Measurements from ENCODE around the gene PARD3. TPM values are rescaled to one million over a fixed set of nuclear protein-coding genes. Genes with fewer than 3 reads are reported as not detected.
A peak's percentile ranks its signal among the peaks of the same experiment; 100 is the strongest.
"Not testable (repeated sequence)": the region's sequence is repeated elsewhere in the genome, so short reads cannot be mapped to it uniquely, and the experiment has no call there.

Gene PARD3
- total RNA-seq, 1 donor from 2014 or later = 39.6 TPM

- no peak for DNase-seq (ENCODE audit: low spot score)
Observed at GRCh38 chr10:34715511-34716187, 99.4 kb downstream of the PARD3 start.

- DNase-seq (ENCODE audit: low spot score) = no peak
Observed at GRCh38 chr10:34713875-34714274, 101.2 kb downstream of the PARD3 start.

- no peak for DNase-seq (ENCODE audit: low spot score)
Observed at GRCh38 chr10:34711500-34711899, 103.6 kb downstream of the PARD3 start.

- DNase-seq (ENCODE audit: low spot score) = no peak
Observed at GRCh38 chr10:34710391-34710751, 104.7 kb downstream of the PARD3 start.

- no peak for DNase-seq (ENCODE audit: low spot score)
Observed at GRCh38 chr10:34709637-34710390, 105.3 kb downstream of the PARD3 start.

GRCh38 chr10:34707656-34708055, 107.4 kb downstream of the PARD3 start:
- DNase-seq (ENCODE audit: low spot score) = no peak

- DNase-seq (ENCODE audit: low spot score) = not testable (repeated sequence)
Observed at GRCh38 chr10:34706992-34707391, 108.1 kb downstream of the PARD3 start.

- DNase-seq (ENCODE audit: low spot score) = no peak
Observed at GRCh38 chr10:34706147-34706546, 108.9 kb downstream of the PARD3 start.

GRCh38 chr10:34705563-34705962, 109.5 kb downstream of the PARD3 start:
- no peak for DNase-seq (ENCODE audit: low spot score)

GRCh38 chr10:34704526-34705184, 110.4 kb downstream of the PARD3 start:
- DNase-seq (ENCODE audit: low spot score) = no peak

GRCh38 chr10:34702982-34703381, 112.1 kb downstream of the PARD3 start:
- DNase-seq (ENCODE audit: low spot score) = no peak

- no peak for DNase-seq (ENCODE audit: low spot score)
Observed at GRCh38 chr10:34702093-34702937, 112.8 kb downstream of the PARD3 start.

- no peak for DNase-seq (ENCODE audit: low spot score)
Observed at GRCh38 chr10:34701194-34701593, 113.9 kb downstream of the PARD3 start.

- not testable (repeated sequence) for DNase-seq (ENCODE audit: low spot score)
Observed at GRCh38 chr10:34700752-34701151, 114.3 kb downstream of the PARD3 start.

GRCh38 chr10:34699904-34700517, 115.1 kb downstream of the PARD3 start:
- DNase-seq (ENCODE audit: low spot score) = no peak

- peak; percentile 21 for DNase-seq (ENCODE audit: low spot score)
Observed at GRCh38 chr10:34698979-34699378, 116.1 kb downstream of the PARD3 start.

- DNase-seq (ENCODE audit: low spot score) = no peak
Observed at GRCh38 chr10:34698248-34698831, 116.8 kb downstream of the PARD3 start.

- DNase-seq (ENCODE audit: low spot score) = no peak
Observed at GRCh38 chr10:34697351-34698247, 117.5 kb downstream of the PARD3 start.

- no peak for DNase-seq (ENCODE audit: low spot score)
Observed at GRCh38 chr10:34696423-34696822, 118.7 kb downstream of the PARD3 start.

All from mucosa of gallbladder (tissue), 1 donor.